Measurements from ENCODE around the gene SCN11A.
"Not testable (repeated sequence)": the region's sequence is repeated elsewhere in the genome, so short reads cannot be mapped to it uniquely, and the experiment has no call there.

The SCN11A gene

DNA sequence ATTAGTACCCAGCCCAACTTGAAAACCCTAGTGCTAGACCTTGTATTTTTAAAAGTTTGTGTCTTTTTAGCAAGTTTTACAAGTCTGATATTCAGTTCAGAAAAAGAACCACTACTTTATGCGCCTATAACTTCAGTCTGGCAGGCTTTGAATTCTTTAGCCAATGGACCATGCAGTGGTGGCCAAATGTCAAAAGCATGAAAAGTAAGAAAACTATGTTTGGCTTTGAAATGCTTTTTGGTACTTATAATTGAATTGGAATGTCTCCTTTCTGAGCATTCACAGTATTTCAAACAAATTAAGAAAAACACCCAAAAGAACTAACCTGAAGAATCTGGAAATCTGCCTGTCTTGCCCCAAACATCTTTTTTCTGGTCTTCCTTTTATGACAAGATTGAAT is 12.9 kb upstream of the SCN11A start:
- no peak for DNase-seq

DNA sequence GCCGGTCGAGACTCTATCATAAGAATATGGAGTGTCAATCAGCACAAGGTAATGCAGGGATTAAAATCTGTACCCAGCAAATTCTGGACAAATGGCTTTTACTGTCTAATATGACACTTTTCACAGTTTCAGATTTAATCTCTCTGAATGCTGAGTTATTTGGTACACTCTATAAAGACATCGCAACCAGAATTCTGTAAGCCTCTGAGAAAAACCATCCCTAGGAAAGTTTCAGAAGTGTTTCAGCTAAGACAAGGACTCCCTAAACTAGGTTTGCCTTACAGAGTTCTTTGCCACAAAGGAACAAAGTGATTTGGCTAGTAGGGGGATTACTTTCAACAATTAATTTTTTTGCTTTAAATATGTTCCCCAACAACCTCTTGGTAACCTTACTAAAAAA is 11.4 kb upstream of the SCN11A start:
- no peak for DNase-seq

DNA sequence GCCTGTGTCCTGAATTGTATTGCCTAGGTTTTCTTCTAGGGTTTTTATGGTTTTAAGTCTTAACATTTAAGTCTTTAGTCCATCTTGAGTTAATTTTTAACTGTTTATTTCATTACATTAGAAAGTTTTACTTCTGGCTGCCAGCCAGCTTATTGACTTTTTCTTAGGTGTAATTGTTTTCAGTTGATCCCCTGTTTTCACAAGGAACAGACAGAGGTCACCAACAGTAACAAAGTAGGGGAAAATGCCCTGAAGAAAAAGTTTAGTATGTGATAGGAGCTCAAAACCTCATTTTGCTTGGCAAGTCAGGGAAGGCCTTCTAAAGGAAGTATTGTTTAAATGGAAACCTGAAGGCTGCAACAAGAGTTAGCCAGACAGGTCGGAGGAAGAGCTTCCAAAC is 10.4 kb upstream of the SCN11A start:
- no peak for DNase-seq

DNA sequence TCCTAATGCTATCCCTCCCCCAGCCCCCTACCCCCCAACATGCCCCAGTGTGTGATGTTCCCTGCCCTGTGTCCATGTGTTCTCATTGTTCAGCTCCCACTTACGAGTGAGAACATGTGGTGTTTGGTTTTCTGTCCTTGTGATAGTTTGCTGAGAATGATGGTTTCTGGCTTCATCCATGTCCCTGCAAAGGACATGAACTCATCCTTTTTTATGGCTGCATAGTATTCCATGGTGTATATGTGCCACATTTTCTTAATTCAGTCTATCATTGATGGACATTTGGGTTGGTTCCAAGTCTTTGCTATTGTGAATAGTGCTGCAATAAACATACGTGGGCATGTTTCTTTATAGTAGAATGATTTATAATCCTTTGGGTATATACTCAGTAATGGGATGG is 9.5 kb upstream of the SCN11A start:
- not testable (repeated sequence) for DNase-seq

DNA sequence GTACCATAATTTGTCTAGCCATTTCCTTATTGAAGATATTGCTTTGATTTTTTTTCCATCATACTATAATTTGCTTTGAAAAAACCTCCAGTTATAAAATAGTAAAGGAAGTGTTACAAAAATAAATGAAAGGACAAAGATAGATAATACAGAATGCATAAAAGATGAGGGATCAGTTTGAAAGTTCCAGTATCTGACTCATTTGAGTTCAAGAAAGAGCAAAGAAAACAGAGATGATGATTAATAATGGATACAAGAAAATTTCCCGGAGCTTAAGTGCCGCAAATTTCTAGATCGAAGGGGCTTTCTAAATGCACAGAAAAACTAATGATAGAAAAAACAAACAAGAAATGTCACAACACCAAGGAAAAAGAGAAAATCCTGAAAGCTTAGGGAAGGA is 4.4 kb upstream of the SCN11A start:
- no peak for DNase-seq

DNA sequence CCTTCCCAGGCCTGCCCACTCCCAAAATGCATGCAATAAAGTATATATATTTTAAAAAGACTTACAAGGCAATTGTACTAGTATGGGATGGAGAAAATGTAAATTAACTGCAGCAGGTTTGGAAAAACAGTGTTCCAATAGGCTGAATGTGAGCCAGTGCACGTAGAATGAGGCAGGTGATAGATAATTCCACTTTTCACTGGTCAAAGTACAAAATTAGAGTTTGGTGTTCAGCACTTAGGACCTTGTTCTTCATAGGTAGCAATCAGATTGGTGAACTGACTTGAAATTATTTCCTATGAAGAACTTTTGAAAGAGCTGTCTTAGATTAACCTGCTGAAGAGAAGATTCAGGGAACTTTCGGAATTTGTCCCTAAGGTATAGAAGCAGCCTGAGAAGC is 2.0 kb upstream of the SCN11A start:
- DNase-seq: no peak

DNA sequence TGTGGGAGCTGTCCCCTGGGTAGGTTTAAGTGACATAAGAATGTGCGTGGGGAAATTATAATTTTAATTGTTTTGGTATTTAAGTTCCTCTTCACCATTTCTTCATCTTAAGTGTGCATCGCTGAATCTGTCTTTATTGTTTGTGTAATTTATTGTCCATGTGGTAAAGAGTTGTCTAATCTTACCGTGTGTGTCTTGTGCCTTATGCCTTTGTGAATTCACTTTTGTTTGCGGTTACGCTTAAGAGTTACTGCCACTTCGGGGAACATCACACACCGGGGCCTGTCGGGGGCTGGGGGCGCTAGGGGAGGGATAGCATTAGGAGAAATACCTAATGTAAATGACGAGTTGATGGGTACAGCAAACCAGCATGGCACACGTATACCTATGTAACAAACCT is 839 bp upstream of the SCN11A start:
- DNase-seq: no peak

DNA sequence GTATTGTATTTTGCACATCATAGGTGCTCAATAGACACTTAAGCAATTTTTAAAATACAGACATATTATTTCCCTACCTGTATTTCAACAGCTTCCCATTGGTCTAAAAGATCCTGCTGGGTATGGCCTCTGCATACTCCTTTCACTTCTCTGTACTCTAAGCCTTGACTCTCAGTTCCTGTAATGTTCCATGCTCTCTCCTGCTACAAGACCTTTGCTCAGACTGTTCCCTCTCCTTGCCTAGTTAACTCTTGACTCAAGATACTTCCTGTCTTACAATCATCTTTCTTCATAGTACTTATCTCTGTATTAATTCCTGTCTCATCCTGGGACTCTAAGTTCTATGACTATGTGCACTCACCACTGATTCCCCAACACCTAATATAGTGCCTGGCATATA is 1.7 kb downstream of the SCN11A start:
- no peak for DNase-seq

DNA sequence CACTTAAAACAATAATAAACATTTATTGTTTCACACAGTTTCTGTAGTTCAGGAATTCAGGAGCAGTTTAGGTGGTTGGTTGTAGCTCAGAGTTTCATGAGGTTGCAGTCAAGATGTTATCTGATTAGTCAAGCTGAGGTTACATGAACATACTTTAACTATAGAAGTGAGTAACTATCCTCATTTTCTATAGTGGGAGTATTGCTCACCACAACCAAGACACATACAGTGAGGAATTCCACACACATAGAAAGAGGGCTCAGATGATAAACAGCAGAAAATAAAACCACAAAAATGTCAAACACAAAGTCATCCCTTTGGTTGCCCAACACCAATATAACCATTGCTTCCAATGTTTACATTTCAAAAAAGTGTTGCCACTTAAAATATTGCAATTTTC is 13.6 kb downstream of the SCN11A start:
- DNase-seq: no peak

DNA sequence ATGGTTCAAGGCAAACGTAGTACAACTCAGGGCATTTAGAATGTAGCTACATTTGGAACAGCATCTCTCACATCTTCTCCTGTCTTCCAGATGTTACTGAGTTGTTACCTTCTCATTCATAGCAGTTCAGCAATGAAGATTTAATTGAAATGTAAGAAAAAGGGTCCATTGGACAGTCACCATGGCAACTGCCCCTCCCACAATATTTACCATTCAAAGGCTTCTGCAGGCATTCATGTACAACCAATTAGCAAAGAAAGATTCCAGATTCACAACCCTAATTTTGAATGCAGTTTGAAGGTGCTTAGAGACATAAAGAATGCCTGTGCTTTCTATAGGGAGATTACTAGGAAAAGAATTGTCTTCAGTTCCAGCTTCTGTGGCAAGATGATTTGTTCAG is 22.2 kb downstream of the SCN11A start:
- DNase-seq: no peak

DNA sequence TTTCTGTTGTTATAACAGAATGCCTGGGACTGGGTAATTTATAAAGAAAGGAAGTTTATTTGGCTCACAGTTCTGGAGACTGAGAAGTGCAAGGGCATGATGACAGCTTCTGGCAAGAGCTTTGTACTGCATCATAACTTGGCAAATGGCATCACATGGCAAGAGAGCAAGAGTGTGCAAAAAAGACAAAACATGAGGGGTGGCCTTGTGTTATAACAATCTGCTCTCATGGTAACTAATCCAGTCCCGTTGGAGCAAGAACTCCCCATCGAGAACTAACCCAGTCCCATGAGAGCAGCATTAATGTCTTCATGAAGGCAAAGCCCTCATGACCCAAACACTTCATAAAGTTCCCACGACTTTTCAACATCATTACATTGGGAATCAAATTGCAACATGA is 23.2 kb downstream of the SCN11A start:
- no peak for DNase-seq

DNA sequence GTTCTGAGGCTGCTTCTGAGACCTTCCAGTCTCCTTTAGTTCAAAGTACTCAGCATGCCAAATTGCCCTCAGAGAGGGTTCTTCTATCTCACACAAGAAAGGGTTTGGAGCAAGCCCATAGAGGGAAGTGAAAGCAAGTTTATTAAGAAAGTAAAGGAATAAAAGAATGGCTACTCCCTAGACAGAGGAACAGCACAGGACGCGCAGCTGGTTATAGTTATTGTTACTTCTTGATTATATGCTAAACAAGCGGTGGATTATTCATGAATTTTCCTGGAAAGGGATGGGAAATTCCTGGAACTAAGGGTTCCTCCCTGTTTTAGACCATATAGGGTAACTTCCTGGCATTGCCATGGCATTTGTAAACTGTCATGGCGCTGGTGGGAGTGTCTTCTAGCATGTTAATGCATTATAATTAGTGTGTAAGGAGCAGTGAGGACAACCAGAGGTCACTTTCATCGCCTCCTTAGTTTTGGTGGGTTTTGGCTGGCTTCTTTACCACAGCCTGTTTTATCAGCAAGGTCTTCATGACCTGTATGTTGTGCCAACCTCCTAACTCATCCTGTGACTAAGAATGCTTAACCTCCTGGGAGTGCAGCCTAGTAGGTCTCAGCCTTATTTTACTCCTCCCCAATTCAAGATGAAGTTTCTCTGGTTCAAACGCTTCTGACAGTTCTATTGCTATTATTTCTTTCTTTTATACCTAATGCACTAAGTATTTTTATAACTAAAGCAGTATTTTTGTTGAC is 26.3 kb downstream of the SCN11A start:
- no peak for DNase-seq

DNA sequence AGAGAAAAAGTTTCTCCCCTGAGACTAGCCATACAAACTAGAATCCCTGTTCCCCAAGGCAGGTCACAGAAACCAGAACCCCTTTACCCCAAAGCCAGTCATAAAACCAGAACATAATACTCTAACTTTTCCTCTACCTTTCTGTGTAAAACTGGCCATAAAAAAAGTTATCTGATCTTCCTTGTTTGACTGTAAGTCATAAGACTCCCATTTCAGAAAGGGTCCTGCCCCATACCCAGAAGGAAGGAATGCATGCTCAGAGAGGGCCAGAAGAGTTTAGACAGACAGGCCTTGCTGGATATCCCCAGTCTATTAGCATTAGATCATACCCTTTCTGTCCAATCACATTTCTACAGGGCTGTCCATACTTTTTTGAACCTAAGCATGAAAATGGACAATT is 27.2 kb downstream of the SCN11A start:
- no peak for DNase-seq

DNA sequence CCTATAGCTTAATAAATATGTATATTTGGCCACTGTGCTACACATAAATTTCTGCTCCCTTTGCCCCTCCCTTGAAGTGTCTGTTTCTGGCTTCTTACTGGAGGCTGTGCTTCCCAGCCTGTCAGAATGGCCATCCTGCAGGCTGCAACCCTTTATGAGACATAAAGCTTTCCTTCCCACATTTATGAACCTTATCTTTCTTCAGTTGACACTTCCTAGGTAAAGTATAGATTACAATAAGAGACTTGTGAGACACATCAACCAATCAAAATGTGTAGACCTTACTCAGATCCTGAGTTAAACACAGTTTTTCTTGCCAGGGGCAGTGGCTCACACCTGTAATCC is 29.5 kb downstream of the SCN11A start:
- no peak for DNase-seq

DNA sequence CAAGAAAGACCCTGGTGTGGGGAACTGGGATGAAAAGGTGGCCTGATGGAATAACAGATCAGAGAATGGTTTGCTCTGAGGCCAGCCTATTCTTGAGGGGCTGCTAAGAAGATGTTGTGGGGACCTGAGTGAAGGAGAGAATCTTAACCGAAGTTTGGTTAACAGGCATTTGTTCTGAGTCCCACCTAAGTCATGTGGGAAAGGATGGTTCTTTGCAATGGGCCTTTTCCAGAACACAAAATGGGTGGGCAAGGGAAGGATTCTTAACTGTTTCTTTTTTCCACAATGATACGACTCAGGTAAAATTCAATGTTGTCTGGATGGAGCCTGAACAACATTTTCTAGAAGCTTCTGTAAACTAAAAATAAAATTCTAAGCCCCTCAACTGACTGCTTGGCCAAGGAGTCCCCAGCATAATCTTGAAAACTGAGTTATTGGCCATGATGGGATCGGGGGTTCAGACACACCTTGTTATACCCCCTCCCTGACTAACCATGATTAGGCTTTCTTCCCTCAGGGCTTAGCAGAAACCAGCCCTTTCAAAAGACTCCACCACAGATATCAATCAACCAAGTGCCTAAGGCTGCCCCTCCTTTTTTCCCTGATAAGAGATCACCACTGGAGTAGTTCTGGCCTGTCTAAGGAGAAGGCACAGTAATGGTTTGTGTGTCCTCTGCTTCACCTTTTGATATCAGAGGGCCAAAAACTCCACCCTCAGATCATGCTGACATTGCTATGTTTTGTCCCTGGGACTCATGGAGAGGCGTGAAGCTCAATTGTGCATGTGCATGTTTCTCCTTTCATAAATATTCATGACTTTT is 30.1 kb downstream of the SCN11A start:
- DNase-seq: no peak

DNA sequence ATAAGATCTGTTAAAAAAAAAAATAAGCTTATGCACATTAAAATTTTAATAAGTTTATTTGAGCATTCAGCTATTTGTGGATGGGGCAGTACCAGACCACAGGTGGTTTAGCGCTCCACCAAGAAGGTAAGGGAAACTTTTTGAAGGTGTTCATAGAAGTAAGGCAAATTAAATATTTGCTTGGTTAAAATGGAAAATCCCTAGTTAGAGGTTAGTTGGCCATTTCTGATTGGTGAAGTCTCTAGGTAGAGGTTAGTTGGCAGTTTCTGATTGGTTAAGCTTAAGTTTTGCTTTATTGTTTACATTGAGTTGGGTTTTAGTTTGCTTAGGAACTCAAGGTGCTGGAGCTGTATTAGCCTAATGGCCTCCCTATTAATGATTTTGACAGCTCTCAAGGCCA is 30.7 kb downstream of the SCN11A start:
- DNase-seq: no peak

DNA sequence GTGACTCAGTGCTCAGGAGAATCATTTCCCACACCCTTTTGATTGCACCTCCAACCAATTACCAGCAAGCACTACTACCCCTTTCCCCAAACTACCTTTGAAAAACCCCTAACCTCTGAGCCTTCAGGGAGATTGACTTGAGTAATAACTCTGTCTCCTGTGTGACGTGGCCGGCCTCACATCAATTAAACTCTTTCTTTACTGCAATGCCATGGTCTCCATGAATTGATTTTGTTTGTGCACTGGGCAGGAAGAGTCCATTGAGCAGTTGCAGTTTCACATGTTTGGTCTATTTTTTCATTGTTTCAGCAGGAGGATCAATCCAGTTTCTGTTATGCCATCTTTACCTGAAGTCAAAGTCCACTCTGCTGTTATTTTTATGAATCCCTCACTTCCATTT is 32.4 kb downstream of the SCN11A start:
- no peak for DNase-seq

DNA sequence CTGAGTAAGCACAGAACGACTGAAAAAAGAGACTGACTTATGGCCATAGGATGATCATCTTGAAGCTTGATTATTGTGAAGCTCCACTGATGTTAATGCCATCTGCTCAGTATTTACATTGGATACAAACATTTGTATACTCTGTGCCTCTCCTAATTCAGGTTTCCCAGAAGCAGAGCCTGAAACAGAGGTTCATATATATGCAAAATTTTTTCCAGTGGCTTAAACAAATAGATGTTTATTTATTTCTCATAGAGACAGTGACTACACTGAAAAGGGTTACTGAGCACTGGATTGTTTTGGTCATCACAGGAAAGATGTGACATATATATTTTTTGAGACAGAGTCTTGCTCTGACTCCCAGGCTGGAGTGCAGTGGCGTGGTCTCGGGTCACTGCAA is 36.3 kb downstream of the SCN11A start:
- DNase-seq: no peak

DNA sequence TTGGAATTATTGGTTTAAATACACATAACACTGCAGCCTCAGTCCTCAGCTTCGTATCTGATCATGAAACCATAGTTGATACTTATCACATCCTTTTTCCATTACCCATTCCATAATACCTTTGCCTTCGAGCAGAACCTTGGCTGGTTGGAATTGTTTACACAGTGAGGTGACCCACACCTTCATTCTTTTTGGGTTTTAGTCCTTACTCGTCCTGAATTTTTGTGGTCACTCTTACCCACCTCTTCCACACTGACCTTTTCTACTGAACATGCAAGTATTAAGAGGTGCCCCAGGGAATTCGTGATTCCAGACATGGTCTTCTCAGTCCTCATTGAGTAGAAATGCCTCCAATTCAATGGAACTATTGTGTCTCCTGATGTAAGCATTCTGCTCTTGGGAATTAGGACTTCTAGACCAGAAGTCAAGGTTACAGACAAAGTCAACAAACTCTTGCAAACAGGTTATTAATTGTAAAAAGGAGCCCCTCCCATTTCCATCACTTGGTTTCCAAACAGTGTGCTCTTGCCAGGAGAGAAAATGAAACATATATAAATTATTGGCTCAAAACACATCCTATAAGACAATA is 37.7 kb downstream of the SCN11A start:
- DNase-seq: no peak

DNA sequence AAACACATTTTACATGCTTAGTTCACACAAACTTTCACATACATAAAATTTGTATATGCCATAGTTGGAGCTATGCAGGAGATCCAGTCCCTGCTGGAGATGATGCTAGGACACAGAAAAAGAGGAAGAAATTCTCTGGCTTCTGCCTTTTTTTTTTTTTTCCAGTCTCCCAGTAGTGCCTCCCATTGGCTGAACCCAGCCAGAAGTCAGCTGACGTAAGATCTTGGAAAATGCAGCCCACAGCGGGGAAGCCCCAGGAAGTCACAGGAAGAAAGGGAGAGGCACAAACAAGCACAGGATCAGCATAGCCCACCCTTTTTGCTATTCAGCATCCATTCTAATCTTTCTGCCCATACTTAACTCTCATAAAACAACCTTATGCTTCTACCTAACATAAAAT is 38.5 kb downstream of the SCN11A start:
- no peak for DNase-seq

DNA sequence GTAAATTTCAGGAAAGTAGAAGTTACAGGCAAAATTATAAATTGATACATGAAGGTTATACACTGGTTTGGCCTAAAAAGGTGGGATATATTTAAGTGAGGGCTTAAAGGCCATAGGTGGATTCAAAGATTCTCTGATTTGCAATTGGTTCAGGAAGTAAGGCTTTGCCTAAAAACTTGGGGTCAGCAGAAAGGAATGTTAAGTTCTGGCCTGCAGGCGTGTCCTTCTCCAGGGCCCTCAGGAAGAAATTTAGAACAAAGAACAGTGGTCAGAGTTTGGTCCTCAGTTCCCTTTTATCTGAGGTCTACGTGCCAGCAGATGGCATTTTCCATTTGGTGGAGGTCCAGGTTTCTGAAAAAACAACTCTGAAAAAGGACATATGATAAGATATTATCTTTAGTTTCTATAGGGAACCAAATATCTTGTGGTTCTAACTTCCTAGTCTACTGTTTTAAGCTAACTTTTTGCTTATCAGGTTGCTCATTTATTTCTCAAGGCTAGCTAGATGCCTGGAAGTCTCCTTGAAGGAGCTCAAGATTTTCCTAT is 40.5 kb downstream of the SCN11A start:
- no peak for DNase-seq

DNA sequence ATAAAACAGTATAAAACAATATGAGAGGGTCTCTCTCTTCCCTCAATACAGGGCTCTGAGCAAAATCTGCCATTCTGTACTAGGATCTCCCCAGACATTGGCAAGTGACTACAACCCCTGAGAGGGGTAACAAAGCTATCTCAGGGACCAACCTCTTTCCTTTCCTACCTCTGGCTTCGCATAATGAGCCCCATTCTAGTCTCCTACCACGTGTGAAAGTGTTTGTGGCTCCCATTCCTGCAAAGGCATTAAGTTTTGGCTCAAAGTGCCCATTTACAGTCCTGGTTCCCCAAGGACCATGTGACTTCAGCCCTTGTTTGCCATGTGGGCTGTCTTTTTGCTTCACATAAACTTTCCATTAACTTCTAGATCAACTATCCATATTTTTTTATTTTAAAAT is 46.4 kb downstream of the SCN11A start:
- no peak for DNase-seq
